GM20000 (cell line): ENCODE results near the gene DYRK4.
"Not testable (repeated sequence)": the region's sequence is repeated elsewhere in the genome, so short reads cannot be mapped to it uniquely, and the experiment has no call there.

Experiments
- DNase-seq: peaks from one replicate; pipeline ENCODE4 v3.0.0; 2012; ENCODE audit warnings: low spot score
- CTCF ChIP-seq: IDR thresholded peaks from 2 replicates; pipeline ENCODE4 v1.5.1; 2012; ENCODE audit warnings: mild to moderate bottlenecking, control low read depth; ENCODE audit errors: extremely low read depth, missing control alignments

The DYRK4 gene

DNA sequence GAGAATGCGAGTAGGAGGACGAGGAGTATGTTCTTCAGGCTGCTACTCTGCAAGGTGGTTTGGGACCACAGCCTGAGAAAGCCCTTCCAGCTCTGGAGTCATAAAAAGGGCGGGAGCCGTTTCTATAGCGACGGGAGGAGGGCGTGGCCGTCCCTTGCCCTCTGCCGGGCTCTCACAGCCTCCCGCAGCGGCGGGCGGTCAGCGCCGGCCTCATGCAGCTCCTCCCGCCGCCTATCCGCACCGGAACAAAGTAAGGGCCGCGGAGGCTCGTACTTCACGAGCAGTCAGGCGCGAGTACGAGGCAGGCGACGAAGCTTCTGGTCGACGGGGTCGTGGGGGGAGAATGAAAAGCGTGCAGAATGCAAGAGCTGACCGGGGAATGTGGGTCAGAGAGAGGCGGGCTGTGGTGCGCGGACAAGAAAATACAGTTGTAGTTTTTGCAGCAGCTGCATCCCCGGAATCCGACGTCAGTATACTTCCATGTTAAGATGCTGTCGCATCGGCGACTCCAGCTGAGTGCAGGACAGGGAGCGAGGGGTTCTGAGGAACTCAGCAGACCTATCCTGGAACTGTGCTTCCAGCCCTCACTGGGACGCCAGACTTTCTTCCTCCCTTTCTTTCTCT lies at the start of gene DYRK4:
TSS of gene DYRK4 (plus strand) at position 175 of the 624 bp plus-strand sequence. CDS start at position 213, 38 bp downstream.
- peak; percentile 20 for DNase-seq
- TF ChIP-seq CTCF = no peak

GRCh38 chr12:4518106-4518728 lies 43.8 kb upstream of the DYRK4 start:
- no peak for DNase-seq
- TF ChIP-seq CTCF = no peak

DNA sequence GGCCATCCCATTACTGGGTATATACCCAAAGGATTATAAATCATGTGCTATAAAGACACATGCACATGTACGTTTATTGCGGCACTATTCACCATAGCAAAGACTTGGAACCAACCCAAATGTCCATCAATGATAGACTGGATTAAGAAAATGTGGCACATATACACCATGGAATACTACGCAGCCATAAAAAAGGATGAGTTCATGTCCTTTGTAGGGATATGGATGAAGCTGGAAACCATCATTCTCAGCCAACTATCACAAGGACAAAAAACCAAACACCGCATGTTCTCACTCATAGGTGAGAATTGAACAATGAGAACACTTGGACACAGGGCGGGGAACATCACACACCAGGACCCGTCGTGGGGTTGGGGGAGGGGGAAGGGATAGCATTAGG lies 38.6 kb upstream of the DYRK4 start:
- not testable (repeated sequence) for DNase-seq

GRCh38 chr12:4526923-4527546 lies 35.0 kb upstream of the DYRK4 start:
- DNase-seq = peak; percentile 10

DNA sequence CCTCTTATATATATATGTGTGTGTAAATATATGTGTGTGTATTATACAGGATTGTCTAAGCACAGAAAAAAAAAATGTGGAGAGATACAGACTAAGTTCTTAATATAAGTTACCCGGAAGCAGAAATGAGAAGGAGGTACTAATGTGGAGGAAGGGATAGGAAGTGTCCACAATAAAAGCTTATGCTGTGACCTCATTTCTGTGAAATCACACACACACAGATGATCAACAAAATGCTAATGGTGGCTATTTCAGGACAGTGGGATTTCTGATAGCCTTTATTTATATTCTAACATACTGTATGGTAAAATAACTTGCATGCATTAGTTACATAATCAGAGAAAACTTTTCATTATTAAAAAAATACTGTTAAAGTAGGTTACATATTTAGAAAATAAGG lies 31.8 kb upstream of the DYRK4 start:
- no peak for TF ChIP-seq CTCF
- no peak for DNase-seq

More at GRCh38 chr12:4526923-4527546, 35.0 kb upstream of the DYRK4 start:
- TF ChIP-seq CTCF = no peak

- no peak for DNase-seq
Measured at GRCh38 chr12:4530982-4531586, 30.9 kb upstream of the DYRK4 start.

GRCh38 chr12:4535092-4535491 lies 26.9 kb upstream of the DYRK4 start:
- no peak for TF ChIP-seq CTCF
- no peak for DNase-seq

More at GRCh38 chr12:4530982-4531586, 30.9 kb upstream of the DYRK4 start:
- no peak for TF ChIP-seq CTCF
